Measurements from ENCODE around the gene RALGDS. TPM values are rescaled to one million over a fixed set of nuclear protein-coding genes. Genes with fewer than 3 reads are reported as not detected.

RALGDS gene
- total and polyA plus RNA-seq, 2 of the 13 experiments (the other 11 are each of a cell fraction or from before 2014, with no cell fraction given) = 12.9 to 25.5 TPM

- TF ChIP-seq ZBTB40 (IDR thresholded peaks at IDR 0.05) = no peak
- TF ChIP-seq ZBTB40 (CRISPR knock-in tag; IDR thresholded peaks at IDR 0.05) = no peak
- no peak for TF ChIP-seq ZNF124 (CRISPR knock-in tag; IDR thresholded peaks at IDR 0.05)
Observed at GRCh38 chr9:133055788-133056420, 65.1 kb downstream of the RALGDS start (continued).

GRCh38 chr9:133054966-133055365 is 66.1 kb downstream of the RALGDS start:
- Histone ChIP-seq H3K4me1 (ENCODE audit: insufficient read depth, low read length) (peaks cover 13% of the 10 kb centered on the region), H3K27ac (ENCODE audit: extremely low read length, insufficient read depth, low read length) (no peak overlapping the region), H3K4me3 (replicated peaks in 1 of 3; ENCODE audit: insufficient read depth in 1 of 3, low read depth in 2 of 3, low read length in 3 of 3) (no peak overlapping the region), H3K27me3 (ENCODE audit: control insufficient read depth in 1 of 2, insufficient read depth in 2 of 2, low read length in 2 of 2) (no peaks in the 10 kb centered on the region), H3K79me2 (ENCODE audit: insufficient read depth, low read length) (no peaks in the 10 kb centered on the region), H3K9me3 (ENCODE audit: low read length) (no peaks in the 10 kb centered on the region), H3K9ac (ENCODE audit: insufficient read depth, low read depth, low read length) (no peak overlapping the region), H3K4me2 (ENCODE audit: low read depth, low read length) (no peak overlapping the region), H2AFZ (ENCODE audit: low read length) (no peak overlapping the region), H3K36me3 (replicated peaks in 1 of 2; ENCODE audit: control insufficient read depth in 1 of 2, insufficient read depth in 2 of 2, low read length in 2 of 2) (peaks cover 34 to 69% of the 10 kb centered on the region in 2 experiments; a peak in 4 of 5 replicates), H4K20me1 (ENCODE audit: insufficient read depth, low read length) (no peaks in the 10 kb centered on the region)
- in situ Hi-C loops (cut with HindIII; ENCODE audit: extremely low pct_ligation_motif_present, low pct_unique_long_range_greater_than_20kb) = no loop called here
- ChIA-PET POLR2A (no interaction called here), CTCF (ENCODE audit: low intra/inter-chr PET ratio, low total read pairs) (no interaction called here)
- BruUV-seq (replicated peaks) = no TSS peak
- DNase-seq (ENCODE audit: low spot score) (no peak), ATAC-seq (no peak), FAIRE-seq (no peak)
- 98% methylated on average over 11 of the region's 16 CpGs for WGBS (ENCODE audit: low lambda C conversion rate)
- TF ChIP-seq AGO2 (optimal IDR thresholded peaks at IDR 0.05; ENCODE audit: low read depth, low read length) (peak; percentile 46), KLF16 (CRISPR knock-in tag; IDR thresholded peaks at IDR 0.05) (no peak), ZNF136 (CRISPR knock-in tag; IDR thresholded peaks at IDR 0.05; ENCODE audit: low read depth) (no peak)
- intact Hi-C loops (cut with micrococcal nuclease; ENCODE audit: unreplicated experiment) = no loop called here
